ENCODE data around the gene PTGS2.
"Not testable (repeated sequence)": the region's sequence is repeated elsewhere in the genome, so short reads cannot be mapped to it uniquely, and the experiment has no call there.

The PTGS2 gene

GRCh38 chr1:186670297-186671135, 9.7 kb downstream of the PTGS2 start:
- no peak for DNase-seq (ENCODE audit: low read depth, low spot score)

- not testable (repeated sequence) for DNase-seq (ENCODE audit: low read depth, low spot score)
Measured at GRCh38 chr1:186669784-186670183, 10.4 kb downstream of the PTGS2 start.

GRCh38 chr1:186664217-186664616, 16.0 kb downstream of the PTGS2 start:
- DNase-seq (ENCODE audit: low read depth, low spot score): not testable (repeated sequence)

DNA sequence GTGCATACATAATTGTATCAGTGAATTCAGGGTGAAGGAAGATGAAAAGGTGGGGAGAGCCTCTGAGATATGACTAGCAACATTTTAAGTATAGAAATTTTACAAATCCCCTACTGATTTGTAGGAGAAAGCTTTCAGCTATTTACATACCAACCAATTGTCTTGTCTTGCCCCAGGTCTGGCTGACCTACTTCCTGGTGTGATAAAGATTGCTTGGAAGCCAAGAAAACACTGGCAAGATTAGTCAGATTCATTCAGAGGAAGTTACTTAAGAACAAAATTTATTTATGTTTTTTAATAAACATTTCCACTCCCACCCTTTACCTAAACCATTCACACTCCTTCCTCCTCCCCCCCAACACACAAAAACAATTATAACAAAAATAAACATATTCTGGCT, 17.5 kb downstream of the PTGS2 start:
- no peak for DNase-seq (ENCODE audit: low read depth, low spot score)

GRCh38 chr1:186659890-186660341, 20.3 kb downstream of the PTGS2 start:
- DNase-seq (ENCODE audit: low read depth, low spot score): no peak

DNA sequence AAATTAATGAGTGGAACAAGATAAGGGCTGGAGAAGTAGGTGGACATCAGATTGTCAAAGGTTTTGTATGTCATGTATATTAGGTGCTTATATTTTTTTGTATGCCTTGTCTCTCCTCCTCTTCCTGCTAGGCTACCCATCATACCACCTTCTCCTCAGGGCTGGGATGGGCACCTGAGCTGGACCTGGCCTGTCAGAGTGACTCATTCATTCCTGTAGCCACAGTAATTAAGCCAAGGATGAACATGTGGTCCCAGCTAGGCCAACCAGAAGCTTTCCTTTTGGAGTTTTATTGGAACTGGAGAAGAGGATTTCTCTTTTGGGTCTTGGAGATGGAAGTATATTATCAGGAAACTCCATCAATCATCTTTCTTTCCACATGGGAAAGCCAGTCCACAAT, 21.2 kb downstream of the PTGS2 start:
- DNase-seq (ENCODE audit: low read depth, low spot score): no peak

GRCh38 chr1:186657481-186657880, 22.7 kb downstream of the PTGS2 start:
- no peak for DNase-seq (ENCODE audit: low read depth, low spot score)

DNA sequence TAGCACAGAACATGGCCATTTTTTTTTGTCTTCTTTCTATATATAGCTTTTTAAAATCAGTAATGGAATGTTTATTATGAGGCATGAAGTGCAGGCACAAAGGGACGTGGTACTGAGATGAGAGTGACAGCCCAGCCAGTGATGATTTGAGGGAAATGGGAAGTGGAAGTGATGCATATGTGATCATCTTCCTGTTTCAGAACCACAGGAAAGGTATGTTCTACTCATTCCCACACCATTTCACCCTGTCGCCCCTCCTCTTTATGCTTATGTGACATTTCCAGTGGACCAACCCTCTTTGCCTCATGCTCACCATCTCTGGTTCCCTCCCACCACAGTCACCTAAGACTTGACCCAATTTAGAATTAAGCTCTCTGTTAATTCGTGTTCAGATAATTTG, 24.3 kb downstream of the PTGS2 start:
- DNase-seq (ENCODE audit: low read depth, low spot score): no peak

GRCh38 chr1:186654741-186655140, 25.5 kb downstream of the PTGS2 start:
- no peak for DNase-seq (ENCODE audit: low read depth, low spot score)

GRCh38 chr1:186653312-186653711, 26.9 kb downstream of the PTGS2 start:
- no peak for DNase-seq (ENCODE audit: low read depth, low spot score)

DNA sequence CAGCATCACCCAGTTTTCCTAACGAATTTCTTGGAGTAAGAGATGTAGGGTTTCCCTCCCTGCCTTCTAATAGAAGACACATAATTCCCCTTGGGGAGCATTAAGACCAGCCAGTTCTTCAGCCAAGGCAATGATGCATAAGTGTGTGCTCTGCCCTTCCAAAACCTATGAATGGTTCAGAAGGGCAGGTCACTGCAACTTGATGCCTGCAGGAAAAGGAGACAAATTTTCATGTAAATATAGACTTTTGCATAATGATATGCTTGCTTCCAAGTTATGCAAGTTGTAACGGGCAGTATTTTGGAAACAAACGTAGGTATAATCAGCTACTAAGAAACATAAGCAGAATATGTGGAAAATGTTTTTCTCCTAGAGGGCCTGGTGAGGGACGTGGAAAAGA, 31.6 kb downstream of the PTGS2 start:
- no peak for DNase-seq (ENCODE audit: low read depth, low spot score)

GRCh38 chr1:186647985-186648384, 32.2 kb downstream of the PTGS2 start:
- DNase-seq (ENCODE audit: low read depth, low spot score): not testable (repeated sequence)

- no peak for DNase-seq (ENCODE audit: low read depth, low spot score)
Measured at GRCh38 chr1:186643614-186644013, 36.6 kb downstream of the PTGS2 start.

- DNase-seq (ENCODE audit: low read depth, low spot score): not testable (repeated sequence)
Measured at GRCh38 chr1:186637567-186637966, 42.7 kb downstream of the PTGS2 start.

DNA sequence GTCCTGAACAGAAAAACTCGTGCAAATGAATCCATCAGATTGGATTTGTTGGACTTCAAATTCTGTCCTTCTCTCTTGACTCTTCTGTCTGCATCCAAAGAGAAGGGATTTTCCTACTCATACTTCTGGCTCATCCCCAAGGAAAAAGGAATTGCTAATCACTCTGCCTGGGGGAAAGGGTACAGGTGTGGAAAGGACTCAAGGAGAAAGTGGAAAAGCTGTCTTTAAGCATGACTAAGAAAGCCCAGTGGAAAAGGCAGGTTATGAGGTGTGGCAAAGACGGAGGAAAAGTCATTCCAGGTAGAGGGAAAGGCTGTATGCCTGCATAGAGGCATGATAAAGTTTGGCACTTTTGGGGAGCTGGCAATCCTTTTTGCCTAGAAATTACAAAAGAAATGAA, 43.4 kb downstream of the PTGS2 start:
- DNase-seq (ENCODE audit: low read depth, low spot score): no peak

DNA sequence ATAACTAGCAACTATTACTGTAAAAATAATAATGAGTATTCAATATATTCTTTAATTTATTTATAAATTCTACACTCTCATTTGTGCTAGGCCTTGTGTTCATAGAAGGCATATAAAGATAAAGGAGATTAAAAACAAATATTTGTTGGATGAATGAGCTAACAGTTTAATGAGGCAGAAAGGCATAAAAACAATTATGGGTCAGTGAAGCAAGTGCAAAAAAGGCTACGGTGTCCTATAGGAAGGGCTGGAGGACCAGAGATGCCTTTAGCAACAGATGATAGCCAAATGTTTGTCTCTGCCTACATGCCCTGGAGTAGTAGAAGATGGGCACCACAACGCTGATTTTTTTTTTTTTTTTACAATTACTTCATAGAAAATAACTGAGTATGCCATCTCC, 45.7 kb downstream of the PTGS2 start:
- DNase-seq (ENCODE audit: low read depth, low spot score): no peak

DNA sequence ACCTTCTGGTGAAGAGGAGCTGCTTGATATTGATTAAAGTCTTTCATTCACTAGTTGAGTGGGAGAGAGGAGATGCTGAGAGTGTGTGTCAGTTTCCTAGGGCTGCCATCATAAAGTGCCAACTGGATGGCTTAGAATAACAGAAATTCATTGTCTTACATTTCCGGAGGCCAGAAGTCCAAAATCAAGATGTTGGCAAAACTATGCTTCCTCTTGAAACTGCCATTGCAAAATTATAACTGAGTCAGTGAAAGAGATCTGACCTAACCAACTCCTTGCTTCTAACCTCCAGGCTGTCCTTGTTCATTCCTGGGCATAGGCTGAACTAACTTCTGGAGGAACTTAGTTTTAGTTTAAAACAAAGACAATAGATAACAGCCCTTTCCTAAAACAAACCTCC, 47.1 kb downstream of the PTGS2 start:
- no peak for DNase-seq (ENCODE audit: low read depth, low spot score)

- DNase-seq (ENCODE audit: low read depth, low spot score): no peak
Measured at GRCh38 chr1:186629341-186629740, 50.9 kb downstream of the PTGS2 start.

- DNase-seq (ENCODE audit: low read depth, low spot score): no peak
Measured at GRCh38 chr1:186628910-186629309, 51.3 kb downstream of the PTGS2 start.

- DNase-seq (ENCODE audit: low read depth, low spot score): no peak
Measured at GRCh38 chr1:186627019-186627418, 53.2 kb downstream of the PTGS2 start.

- DNase-seq (ENCODE audit: low read depth, low spot score): no peak
Measured at GRCh38 chr1:186626356-186626932, 53.8 kb downstream of the PTGS2 start.

GRCh38 chr1:186623551-186623950, 56.7 kb downstream of the PTGS2 start:
- DNase-seq (ENCODE audit: low read depth, low spot score): no peak
